Activated naive CD4-positive, alpha-beta T cell treated with anti-CD3 and anti-CD28 coated beads for 36 hours (primary cell): ENCODE measurements around the gene TRMT13. TPM values are rescaled to one million over a fixed set of nuclear protein-coding genes. Genes with fewer than 3 reads are reported as not detected.

Experiments used
- CTCF ChIA-PET: fragments of 350-600 bp; sonication (Branson Sonifier 250); formaldehyde crosslinking; loops from one replicate; lab custom pipeline; 2021; ENCODE audit warnings: antibody characterized with exemption; lab: Charles Lee
- DNase-seq: peaks from one replicate; pipeline ENCODE4 v3.0.0-alpha.2; 2020
- H3K27ac Mint-ChIP-seq: one replicate; pipeline ENCODE4 v1.8.0; 2021; ENCODE audit warnings: mild to moderate bottlenecking, mixed read lengths
- H3K27me3 Mint-ChIP-seq: one replicate; pipeline ENCODE4 v1.8.0; 2021; ENCODE audit warnings: low read depth, mixed read lengths
- H3K36me3 Mint-ChIP-seq: one replicate; pipeline ENCODE4 v1.8.0; 2021; ENCODE audit warnings: low read depth, mixed read lengths
- H3K4me1 Mint-ChIP-seq: one replicate; pipeline ENCODE4 v1.8.0; 2021; ENCODE audit warnings: low read depth, mixed read lengths
- H3K4me3 Mint-ChIP-seq: one replicate; pipeline ENCODE4 v1.8.0; 2021; ENCODE audit warnings: mild to moderate bottlenecking, moderate library complexity, mixed read lengths
- H3K9me3 Mint-ChIP-seq: one replicate; pipeline ENCODE4 v1.8.0; 2021; ENCODE audit warnings: mixed read lengths
- intact Hi-C: fragments of 100-400 bp; cut with micrococcal nuclease; formaldehyde crosslinking; loops from one replicate; pipeline ENCODE4 v1.15.1; 2023
- total RNA-seq, 2 experiments: library from RNA; stranded (reverse); gene quantifications; one replicate each; pipeline ENCODE4 v1.2.3, GENCODE V29; 2021

Gene TRMT13
- total RNA-seq: 10 to 100 TPM; 12.9 to 16.6 TPM

- CTCF ChIA-PET: interaction anchor here (1.0 to 1.7 kb wide), 2 partner anchors 117 to 326 kb away, joined by 3 to 4 read pairs; partner anchors contain the start of gene DBT
- Mint-ChIP-seq H3K4me3 (peak within 1 kb of the TSS; percentile 91), H3K27me3 (no peaks in the 10 kb centered on the region), H3K36me3 (peaks cover 6% of the 10 kb centered on the region), H3K9me3 (no peaks in the 10 kb centered on the region), H3K4me1 (peaks cover 37% of the 10 kb centered on the region), H3K27ac (peak within 1 kb of the TSS; percentile 87)
- intact Hi-C loops: loop anchor here (1.0 to 2.0 kb wide), 10 partner anchors 86 to 764 kb away; partner anchors contain the start of genes AGL, DBT, RTCA and SLC30A7
- peak; percentile 97 for DNase-seq
Measured at GRCh38 chr1:100132566-100133477, at the start of gene TRMT13, which contains the start of gene SASS6. Gene TRMT13, plus strand, starts transcription at chr1:100133163. Its CDS starts 6 bp downstream, at chr1:100133169. Gene SASS6, minus strand, starts transcription at chr1:100132930. Its CDS starts 116 bp downstream, at chr1:100132814.

- no peaks in the 10 kb centered on the region for H3K4me1 Mint-ChIP-seq
- peaks cover 12% of the 10 kb centered on the region for H3K36me3 Mint-ChIP-seq
- DNase-seq: no peak
- no peak overlapping the region for H3K4me3 Mint-ChIP-seq
- no peaks in the 10 kb centered on the region for H3K27me3 Mint-ChIP-seq
- intact Hi-C loops: no loop called here
- H3K27ac Mint-ChIP-seq: no peak overlapping the region
- CTCF ChIA-PET: interaction anchor here (0.7 to 1.3 kb wide), 3 partner anchors 22 to 44 kb away, joined by 3 to 4 read pairs (median 3); no protein-coding TSS in a partner anchor
- H3K9me3 Mint-ChIP-seq: no peaks in the 10 kb centered on the region
Measured at GRCh38 chr1:100087396-100087795, 45.6 kb upstream of the TRMT13 start.

GRCh38 chr1:100089082-100089481 lies 43.9 kb upstream of the TRMT13 start:
- intact Hi-C loops: no loop called here
- peaks cover 19% of the 10 kb centered on the region for H3K36me3 Mint-ChIP-seq
- CTCF ChIA-PET: no interaction called here
- no peak overlapping the region for H3K27ac Mint-ChIP-seq
- no peaks in the 10 kb centered on the region for H3K9me3 Mint-ChIP-seq
- no peaks in the 10 kb centered on the region for H3K27me3 Mint-ChIP-seq
- DNase-seq: no peak
- H3K4me1 Mint-ChIP-seq: no peaks in the 10 kb centered on the region
- H3K4me3 Mint-ChIP-seq: no peak overlapping the region

- no peak overlapping the region for H3K4me3 Mint-ChIP-seq
- CTCF ChIA-PET: no interaction called here
- H3K9me3 Mint-ChIP-seq: no peaks in the 10 kb centered on the region
- intact Hi-C loops: no loop called here
- DNase-seq: no peak
- H3K27me3 Mint-ChIP-seq: no peaks in the 10 kb centered on the region
- no peak overlapping the region for H3K27ac Mint-ChIP-seq
- H3K4me1 Mint-ChIP-seq: no peaks in the 10 kb centered on the region
- H3K36me3 Mint-ChIP-seq: peaks cover 19% of the 10 kb centered on the region
Measured at GRCh38 chr1:100090471-100090870, 42.5 kb upstream of the TRMT13 start.

GRCh38 chr1:100100202-100100601 lies 32.8 kb upstream of the TRMT13 start:
- Mint-ChIP-seq H3K36me3 (peaks cover 47% of the 10 kb centered on the region), H3K4me3 (no peak overlapping the region), H3K9me3 (no peaks in the 10 kb centered on the region), H3K27me3 (no peaks in the 10 kb centered on the region), H3K4me1 (no peaks in the 10 kb centered on the region), H3K27ac (no peak overlapping the region)
- CTCF ChIA-PET: no interaction called here
- DNase-seq: no peak
- intact Hi-C loops: no loop called here

GRCh38 chr1:100101564-100101963 lies 31.4 kb upstream of the TRMT13 start:
- Mint-ChIP-seq H3K36me3 (peaks cover 46% of the 10 kb centered on the region), H3K4me1 (no peaks in the 10 kb centered on the region), H3K27me3 (no peaks in the 10 kb centered on the region), H3K9me3 (no peaks in the 10 kb centered on the region), H3K27ac (no peak overlapping the region), H3K4me3 (no peak overlapping the region)
- no peak for DNase-seq
- CTCF ChIA-PET: no interaction called here
- intact Hi-C loops: no loop called here

GRCh38 chr1:100107696-100108095 lies 25.3 kb upstream of the TRMT13 start:
- CTCF ChIA-PET: interaction anchor here (0.7 kb wide), 1 partner anchor 66 kb away, joined by 3 read pairs; no protein-coding TSS in a partner anchor
- H3K27me3 Mint-ChIP-seq: no peaks in the 10 kb centered on the region
- no peak overlapping the region for H3K27ac Mint-ChIP-seq
- H3K4me3 Mint-ChIP-seq: no peak overlapping the region
- H3K36me3 Mint-ChIP-seq: peaks cover 23% of the 10 kb centered on the region
- peaks cover 6% of the 10 kb centered on the region for H3K4me1 Mint-ChIP-seq
- intact Hi-C loops: no loop called here
- H3K9me3 Mint-ChIP-seq: no peaks in the 10 kb centered on the region
- DNase-seq: no peak

GRCh38 chr1:100109554-100110066 lies 23.4 kb upstream of the TRMT13 start:
- peaks cover 6% of the 10 kb centered on the region for H3K4me1 Mint-ChIP-seq
- H3K36me3 Mint-ChIP-seq: peaks cover 18% of the 10 kb centered on the region
- H3K9me3 Mint-ChIP-seq: no peaks in the 10 kb centered on the region
- no peaks in the 10 kb centered on the region for H3K27me3 Mint-ChIP-seq
- no peak for DNase-seq
- H3K4me3 Mint-ChIP-seq: no peak overlapping the region
- H3K27ac Mint-ChIP-seq: no peak overlapping the region
- CTCF ChIA-PET: interaction anchor here (1.7 kb wide), 1 partner anchor 22 kb away, joined by 4 read pairs; no protein-coding TSS in a partner anchor
- intact Hi-C loops: no loop called here

GRCh38 chr1:100115524-100115923 lies 17.4 kb upstream of the TRMT13 start:
- Mint-ChIP-seq H3K27me3 (no peaks in the 10 kb centered on the region), H3K9me3 (no peaks in the 10 kb centered on the region), H3K4me1 (peaks cover under 1% of the 10 kb centered on the region), H3K4me3 (no peak overlapping the region), H3K36me3 (peaks cover 17% of the 10 kb centered on the region), H3K27ac (no peak overlapping the region)
- intact Hi-C loops: no loop called here
- DNase-seq: no peak
- CTCF ChIA-PET: no interaction called here

- no peak for DNase-seq
- Mint-ChIP-seq H3K4me3 (no peak overlapping the region), H3K9me3 (no peaks in the 10 kb centered on the region), H3K4me1 (no peaks in the 10 kb centered on the region), H3K27me3 (no peaks in the 10 kb centered on the region), H3K27ac (no peak overlapping the region), H3K36me3 (peaks cover 14% of the 10 kb centered on the region)
- intact Hi-C loops: no loop called here
- CTCF ChIA-PET: no interaction called here
Measured at GRCh38 chr1:100122177-100122576, 10.8 kb upstream of the TRMT13 start.

GRCh38 chr1:100127226-100127625 lies 5.7 kb upstream of the TRMT13 start:
- no peak for DNase-seq
- Mint-ChIP-seq H3K27me3 (no peaks in the 10 kb centered on the region), H3K9me3 (no peaks in the 10 kb centered on the region), H3K27ac (no peak overlapping the region), H3K4me3 (no peak overlapping the region), H3K4me1 (peaks cover 26% of the 10 kb centered on the region), H3K36me3 (peaks cover 8% of the 10 kb centered on the region)
- CTCF ChIA-PET: no interaction called here
- intact Hi-C loops: no loop called here

- H3K4me3 Mint-ChIP-seq: no peak overlapping the region
- H3K36me3 Mint-ChIP-seq: peaks cover 7% of the 10 kb centered on the region
- H3K9me3 Mint-ChIP-seq: no peaks in the 10 kb centered on the region
- intact Hi-C loops: no loop called here
- peaks cover 37% of the 10 kb centered on the region for H3K4me1 Mint-ChIP-seq
- no peaks in the 10 kb centered on the region for H3K27me3 Mint-ChIP-seq
- CTCF ChIA-PET: interaction anchor here (0.7 to 1.4 kb wide), 2 partner anchors 49 to 328 kb away, joined by 3 read pairs; no protein-coding TSS in a partner anchor
- no peak overlapping the region for H3K27ac Mint-ChIP-seq
- no peak for DNase-seq
Measured at GRCh38 chr1:100130552-100131077, 2.3 kb upstream of the TRMT13 start.
